ENCODE data around the gene APIP.
"Not testable (repeated sequence)": the region's sequence is repeated elsewhere in the genome, so short reads cannot be mapped to it uniquely, and the experiment has no call there.

APIP gene

GRCh38 chr11:34924714-34925113, 8.5 kb upstream of the APIP start:
- no peak for DNase-seq

GRCh38 chr11:34921156-34921555, 5.0 kb upstream of the APIP start:
- no peak for DNase-seq

GRCh38 chr11:34916843-34917770, 928 bp upstream of the APIP start:
- no peak for DNase-seq

- peak; percentile 40 for DNase-seq
Observed at GRCh38 chr11:34915136-34916014, 804 bp downstream of the APIP start.

- DNase-seq: not testable (repeated sequence)
Observed at GRCh38 chr11:34913556-34913955, 2.6 kb downstream of the APIP start.

- DNase-seq: no peak
Observed at GRCh38 chr11:34911676-34912075, 4.5 kb downstream of the APIP start.

- no peak for DNase-seq
Observed at GRCh38 chr11:34910817-34911216, 5.4 kb downstream of the APIP start.

GRCh38 chr11:34909955-34910354, 6.2 kb downstream of the APIP start:
- DNase-seq: no peak

GRCh38 chr11:34909415-34909814, 6.8 kb downstream of the APIP start:
- DNase-seq: no peak

GRCh38 chr11:34907934-34908593, 8.1 kb downstream of the APIP start:
- DNase-seq: no peak

- no peak for DNase-seq
Observed at GRCh38 chr11:34905666-34906065, 10.5 kb downstream of the APIP start.

- DNase-seq: no peak
Observed at GRCh38 chr11:34904421-34904955, 11.7 kb downstream of the APIP start.

- no peak for DNase-seq
Observed at GRCh38 chr11:34899633-34900016, 16.6 kb downstream of the APIP start.

- no peak for DNase-seq
Observed at GRCh38 chr11:34898474-34898873, 17.7 kb downstream of the APIP start.

GRCh38 chr11:34897171-34897870, 18.9 kb downstream of the APIP start:
- no peak for DNase-seq

GRCh38 chr11:34896191-34896590, 20.0 kb downstream of the APIP start:
- not testable (repeated sequence) for DNase-seq

- DNase-seq: no peak
Observed at GRCh38 chr11:34893416-34893815, 22.8 kb downstream of the APIP start.

- DNase-seq: no peak
Observed at GRCh38 chr11:34891611-34892010, 24.6 kb downstream of the APIP start.

- peak; percentile 29 for DNase-seq
Observed at GRCh38 chr11:34890812-34891211, 25.4 kb downstream of the APIP start.

- DNase-seq: no peak
Observed at GRCh38 chr11:34890089-34890488, 26.1 kb downstream of the APIP start.

- DNase-seq: no peak
Observed at GRCh38 chr11:34887260-34887659, 28.9 kb downstream of the APIP start.

- DNase-seq: no peak
Observed at GRCh38 chr11:34886609-34887008, 29.6 kb downstream of the APIP start.
